GM12801 (cell line): ENCODE measurements around the gene GRIP1.

Experiments used
- CTCF ChIP-seq: IDR thresholded peaks from one replicate; pipeline ENCODE4 v1.5.1; 2011; ENCODE audit warnings: control low read depth; ENCODE audit not compliant: insufficient read length; ENCODE audit errors: extremely low read depth

The GRIP1 gene

GRCh38 chr12:66692170-66692569 lies 13.3 kb upstream of the GRIP1 start:
- no peak for TF ChIP-seq CTCF

DNA sequence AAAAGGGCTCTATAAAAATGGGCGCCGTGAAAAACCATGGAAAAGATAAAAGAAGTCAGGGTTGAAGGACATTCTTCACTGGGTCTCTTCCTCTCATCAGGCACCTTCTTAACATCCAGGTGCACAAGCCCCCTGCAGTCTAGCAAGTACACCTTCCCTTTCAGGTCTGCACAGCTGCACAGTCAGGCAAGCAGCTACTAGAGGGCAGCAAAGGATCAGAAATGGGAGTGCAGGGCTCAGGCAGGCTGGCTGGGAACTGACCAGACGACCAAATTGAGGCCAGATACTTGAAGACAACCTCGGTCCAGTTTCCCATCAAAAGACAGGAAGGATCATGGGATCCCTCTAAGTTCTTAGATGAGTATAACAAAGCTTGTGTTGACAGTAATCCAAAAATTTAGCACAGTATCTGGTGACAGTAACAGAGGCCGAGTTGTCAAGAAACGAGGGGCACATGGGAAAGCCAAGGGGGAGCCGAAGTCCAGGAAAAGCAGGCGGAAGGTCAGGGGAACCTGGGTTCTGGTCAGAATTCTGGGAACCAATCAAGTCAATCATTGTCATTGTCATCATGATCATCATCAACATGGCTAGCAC lies 10.1 kb upstream of the GRIP1 start:
- no peak for TF ChIP-seq CTCF

DNA sequence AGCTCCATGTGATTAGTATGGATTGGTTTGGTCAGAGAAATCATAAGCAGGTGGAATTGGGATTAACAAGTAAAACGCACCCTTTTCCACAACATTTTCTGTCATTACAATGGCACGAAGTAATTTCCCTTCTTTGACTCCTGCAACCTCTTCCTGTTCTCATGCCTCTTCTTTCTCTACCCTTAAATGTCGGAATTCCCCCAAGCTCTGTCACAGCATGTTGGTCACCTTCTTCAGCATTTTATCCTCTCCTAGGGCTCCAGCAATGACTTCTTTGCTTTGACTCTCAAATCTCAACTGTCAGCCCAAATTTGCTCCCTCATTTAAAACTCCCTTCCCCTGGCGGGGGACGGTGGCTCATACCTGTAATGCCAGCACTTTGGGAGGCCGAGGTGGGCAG lies 5.3 kb upstream of the GRIP1 start:
- TF ChIP-seq CTCF, result no peak

GRCh38 chr12:66683822-66684221 lies 4.9 kb upstream of the GRIP1 start:
- TF ChIP-seq CTCF, result no peak

- no peak for TF ChIP-seq CTCF
These were observed 4.2 kb upstream of the GRIP1 start for GRCh38 chr12:66683073-66683472.

GRCh38 chr12:66679461-66680084 lies 697 bp upstream of the GRIP1 start:
- no peak for TF ChIP-seq CTCF

GRCh38 chr12:66676241-66676640 lies 2.6 kb downstream of the GRIP1 start:
- TF ChIP-seq CTCF, result no peak
